ENCODE measurements around the gene ZFR. TPM values are rescaled to one million over a fixed set of nuclear protein-coding genes. Genes with fewer than 3 reads are reported as not detected.
"Not testable (repeated sequence)": the region's sequence is repeated elsewhere in the genome, so short reads cannot be mapped to it uniquely, and the experiment has no call there.

ZFR gene
- polyA plus RNA-seq, 1 experiment: 88.6 TPM

DNA sequence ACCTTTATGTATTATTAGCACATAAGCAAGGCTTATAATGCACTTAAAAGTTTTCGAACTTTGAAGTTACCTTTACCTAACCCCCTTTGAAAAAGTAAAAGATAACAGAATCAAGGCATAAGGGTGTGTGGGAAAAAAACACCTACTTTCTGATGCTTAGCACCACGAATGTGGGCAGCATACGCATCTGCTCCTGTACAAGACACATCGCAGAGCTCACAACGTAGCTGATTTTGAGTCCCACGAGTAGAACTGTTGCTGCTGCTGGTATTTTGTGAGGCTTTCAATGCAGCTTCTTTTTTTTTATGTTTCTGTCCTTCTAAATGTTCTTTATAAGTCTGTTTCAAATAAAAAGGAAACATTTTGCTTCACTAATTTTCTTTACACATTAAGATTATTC lies 40.8 kb downstream of the ZFR start:
- ChIA-PET CTCF (no interaction called here), POLR2A (no interaction called here)
- TF ChIP-seq, protein P1, sequence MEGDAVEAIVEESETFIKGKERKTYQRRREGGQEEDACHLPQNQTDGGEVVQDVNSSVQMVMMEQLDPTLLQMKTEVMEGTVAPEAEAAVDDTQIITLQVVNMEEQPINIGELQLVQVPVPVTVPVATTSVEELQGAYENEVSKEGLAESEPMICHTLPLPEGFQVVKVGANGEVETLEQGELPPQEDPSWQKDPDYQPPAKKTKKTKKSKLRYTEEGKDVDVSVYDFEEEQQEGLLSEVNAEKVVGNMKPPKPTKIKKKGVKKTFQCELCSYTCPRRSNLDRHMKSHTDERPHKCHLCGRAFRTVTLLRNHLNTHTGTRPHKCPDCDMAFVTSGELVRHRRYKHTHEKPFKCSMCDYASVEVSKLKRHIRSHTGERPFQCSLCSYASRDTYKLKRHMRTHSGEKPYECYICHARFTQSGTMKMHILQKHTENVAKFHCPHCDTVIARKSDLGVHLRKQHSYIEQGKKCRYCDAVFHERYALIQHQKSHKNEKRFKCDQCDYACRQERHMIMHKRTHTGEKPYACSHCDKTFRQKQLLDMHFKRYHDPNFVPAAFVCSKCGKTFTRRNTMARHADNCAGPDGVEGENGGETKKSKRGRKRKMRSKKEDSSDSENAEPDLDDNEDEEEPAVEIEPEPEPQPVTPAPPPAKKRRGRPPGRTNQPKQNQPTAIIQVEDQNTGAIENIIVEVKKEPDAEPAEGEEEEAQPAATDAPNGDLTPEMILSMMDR (IDR thresholded peaks at IDR 0.05; ENCODE audit: insufficient read depth, low read depth, low read length): no peak
- Histone ChIP-seq H3K27me3 (ENCODE audit: control insufficient read depth, insufficient read depth, low read length) (no peaks in the 10 kb centered on the region), H3K36me3 (ENCODE audit: control insufficient read depth, insufficient read depth, low read length) (peaks cover 12% of the 10 kb centered on the region), H3K4me3 (ENCODE audit: low read depth, low read length) (no peak overlapping the region)
- DNase-seq (ENCODE audit: low read depth): no peak

DNA sequence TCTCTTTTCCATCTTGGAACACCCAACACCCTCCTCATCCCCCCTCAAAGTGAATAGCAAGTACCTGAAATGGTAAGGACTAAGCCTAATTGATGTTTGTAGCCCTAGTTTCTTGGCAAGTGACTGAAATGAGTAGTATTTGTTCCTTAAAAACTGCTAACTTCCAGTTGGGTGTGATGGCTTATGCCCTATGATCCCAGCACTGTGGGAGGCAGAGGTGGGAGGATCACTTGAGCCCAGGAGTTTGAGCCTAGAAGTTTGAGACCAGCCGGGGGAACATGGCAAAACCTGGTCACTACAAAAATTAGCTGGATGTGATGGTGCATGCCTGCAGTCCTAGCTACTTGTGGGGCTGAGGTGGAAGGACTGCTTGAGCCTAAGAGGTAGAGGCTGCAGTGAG lies 44.1 kb downstream of the ZFR start:
- TF ChIP-seq, protein P1 (IDR thresholded peaks at IDR 0.05; ENCODE audit: insufficient read depth, low read depth, low read length): no peak
- H3K27me3 ChIP-seq (ENCODE audit: control insufficient read depth, insufficient read depth, low read length): no peaks in the 10 kb centered on the region
- POLR2A ChIA-PET: no interaction called here
- H3K4me3 ChIP-seq (ENCODE audit: low read depth, low read length): no peak overlapping the region
- DNase-seq (ENCODE audit: low read depth): no peak
- CTCF ChIA-PET: interaction anchor here (0.5 to 1.1 kb wide), 2 partner anchors 90 to 103 kb away, joined by 3 to 6 read pairs; no protein-coding TSS in a partner anchor
- peaks cover 14% of the 10 kb centered on the region for H3K36me3 ChIP-seq (ENCODE audit: control insufficient read depth, insufficient read depth, low read length)

DNA sequence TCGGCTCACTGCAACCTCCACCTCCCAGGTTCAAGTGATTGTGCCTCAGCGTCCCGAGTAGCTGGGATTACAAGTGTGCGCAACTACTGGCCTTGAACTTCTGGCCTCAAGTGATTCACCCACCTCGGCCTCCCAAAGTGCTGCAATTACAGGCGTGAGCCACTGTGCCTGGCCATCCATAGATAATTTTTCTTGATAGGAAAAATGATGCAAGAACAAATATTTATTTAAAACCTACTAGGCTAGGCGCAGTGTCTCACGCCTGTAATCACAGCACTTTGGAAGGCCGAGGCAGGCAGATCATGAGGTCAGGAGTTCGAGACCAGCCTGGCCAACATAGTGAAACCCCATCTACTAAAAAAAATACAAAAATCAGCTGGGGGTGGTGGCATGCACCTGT lies 45.8 kb downstream of the ZFR start:
- DNase-seq (ENCODE audit: low read depth); POLR2A ChIA-PET: not testable (repeated sequence)
- CTCF ChIA-PET: interaction anchor here (1.0 kb wide), 1 partner anchor 8 kb away, joined by 3 read pairs; no protein-coding TSS in a partner anchor

DNA sequence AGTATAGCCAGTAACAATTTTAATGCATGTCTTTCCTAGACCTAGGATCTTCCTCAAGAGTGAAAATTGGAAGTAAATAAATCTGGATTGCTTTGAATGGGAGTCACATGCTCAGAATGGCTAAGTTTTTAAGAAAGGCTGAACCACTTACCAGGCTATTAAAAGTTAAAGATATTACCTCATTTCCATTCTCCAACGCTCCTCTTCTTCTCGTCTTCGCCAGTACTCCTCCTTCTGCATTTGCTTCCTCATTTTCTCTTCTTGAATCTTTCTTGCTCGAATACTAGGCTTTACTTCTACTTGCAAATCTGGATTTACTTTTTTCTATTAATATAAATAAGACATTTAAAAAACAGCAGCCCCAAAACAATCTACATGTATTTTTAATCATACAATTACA lies 49.6 kb downstream of the ZFR start:
- Histone ChIP-seq H3K36me3 (ENCODE audit: control insufficient read depth, insufficient read depth, low read length) (peaks cover 9% of the 10 kb centered on the region), H3K4me3 (ENCODE audit: low read depth, low read length) (no peak overlapping the region), H3K27me3 (ENCODE audit: control insufficient read depth, insufficient read depth, low read length) (no peaks in the 10 kb centered on the region)
- DNase-seq (ENCODE audit: low read depth): no peak
- TF ChIP-seq, protein P1 (IDR thresholded peaks at IDR 0.05; ENCODE audit: insufficient read depth, low read depth, low read length): no peak
- ChIA-PET POLR2A (no interaction called here), CTCF (no interaction called here)

More for the DNA sequence above, 45.8 kb downstream of the ZFR start:
- H3K27me3 ChIP-seq (ENCODE audit: control insufficient read depth, insufficient read depth, low read length); H3K4me3 ChIP-seq (ENCODE audit: low read depth, low read length): not testable (repeated sequence)
- H3K36me3 ChIP-seq (ENCODE audit: control insufficient read depth, insufficient read depth, low read length): peaks cover 12% of the 10 kb centered on the region

DNA sequence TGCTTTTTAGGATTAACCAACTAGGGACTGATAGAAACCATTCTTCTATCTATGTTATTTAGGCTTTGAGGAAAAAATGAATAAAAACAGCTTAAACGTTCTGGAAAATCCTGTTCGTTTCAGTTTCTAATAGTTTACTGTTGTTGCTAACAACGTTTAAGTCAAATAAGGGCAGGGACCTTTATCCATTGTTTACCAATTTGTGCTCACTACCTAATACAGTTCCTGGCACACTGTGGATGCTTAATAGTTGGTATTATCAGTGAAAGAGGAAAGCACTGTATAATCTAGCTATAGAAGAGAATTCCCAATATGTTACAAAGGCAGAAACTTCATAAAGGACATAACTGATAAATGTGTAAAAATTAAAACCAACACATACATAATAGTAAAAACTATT lies 52.5 kb downstream of the ZFR start:
- ChIA-PET POLR2A (no interaction called here), CTCF (interaction anchor here (0.6 kb wide), 1 partner anchor 1032 kb away, joined by 4 read pairs; no protein-coding TSS in a partner anchor)
- H3K36me3 ChIP-seq (ENCODE audit: control insufficient read depth, insufficient read depth, low read length): peaks cover 11% of the 10 kb centered on the region
- no peak for DNase-seq (ENCODE audit: low read depth)
- TF ChIP-seq, protein P1 (IDR thresholded peaks at IDR 0.05; ENCODE audit: insufficient read depth, low read depth, low read length): no peak
- H3K27me3 ChIP-seq (ENCODE audit: control insufficient read depth, insufficient read depth, low read length): no peaks in the 10 kb centered on the region
- no peak overlapping the region for H3K4me3 ChIP-seq (ENCODE audit: low read depth, low read length)

Data from BJ (cell line).